Right atrium auricular region (tissue), 2 donors: ENCODE results near the gene IMP3. TPM values are rescaled to one million over a fixed set of nuclear protein-coding genes. Genes with fewer than 3 reads are reported as not detected.

ENCODE experiments used
- DNase-seq: peaks from one replicate; pipeline ENCODE4 v3.0.0-alpha.2; 2019; ENCODE audit warnings: low spot score
- H3K27ac ChIP-seq, 2 donors: fragments of 200-600 bp; sonication (generic); 1 replicate in 1 of 2; 2 replicates in 1 of 2; pipeline ENCODE4 v1.5.1; 2016 to 2019
- H3K27me3 ChIP-seq, 2 donors: fragments of 200-600 bp; sonication (generic); one replicate each; pipeline versions ENCODE4 v1.5.1 to v1.6.0; 2017 to 2019
- H3K36me3 ChIP-seq: fragments of 200-600 bp; sonication (generic); one replicate; pipeline ENCODE4 v1.5.1; 2016
- H3K4me1 ChIP-seq, 2 donors: fragments of 200-600 bp; sonication (generic); one replicate each; pipeline versions ENCODE4 v1.5.1 to v1.6.0; 2017 to 2019
- H3K4me3 ChIP-seq, 2 donors: fragments of 200-600 bp; sonication (generic); 1 replicate in 1 of 2; 2 replicates in 1 of 2; pipeline ENCODE4 v1.5.1; 2017 to 2019; ENCODE audit warnings: mild to moderate bottlenecking in 1 of 2, moderate library complexity in 1 of 2
- H3K9me3 ChIP-seq, 2 donors: fragments of 200-600 bp; sonication (generic); one replicate each; pipeline ENCODE4 v1.5.1; 2019
- CTCF ChIP-seq, 2 donors: fragments of 200-600 bp; sonication (generic); IDR thresholded peaks; one replicate each; pipeline ENCODE4 v1.5.1; 2019; ENCODE audit warnings: antibody characterized with exemption in 2 of 2
- total RNA-seq, 2 donors: library from RNA; depleted of rRNA; stranded (reverse); fragments of >200 nt; gene quantifications; one replicate each; pipeline ENCODE4 v1.1.0, GENCODE V29; 2016

IMP3 gene
- total RNA-seq, 2 donors from 2014 or later = 71.2 to 119 TPM

GRCh38 chr15:75648156-75649000 is 8.4 kb upstream of the IMP3 start:
- DNase-seq = no peak
- peak overlapping the region; percentile 69 to 73 for H3K4me3 ChIP-seq
- H3K9me3 ChIP-seq = no peaks in the 10 kb centered on the region
- H3K4me1 ChIP-seq = peaks cover 0 to 64% of the 10 kb centered on the region in 2 donors
- H3K27me3 ChIP-seq = no peaks in the 10 kb centered on the region
- peaks cover 9% of the 10 kb centered on the region for H3K36me3 ChIP-seq
- peak overlapping the region; percentile 95 for H3K27ac ChIP-seq
- TF ChIP-seq CTCF (IDR thresholded peaks at IDR 0.05) = no peak

GRCh38 chr15:75647370-75648155 is 7.5 kb upstream of the IMP3 start, which contains the start of gene SNX33:
TSS of gene SNX33 (plus strand) at chr15:75647912. CDS start at chr15:75649103, 1,191 bp downstream.
- Histone ChIP-seq H3K4me1 (peaks cover 0 to 56% of the 10 kb centered on the region in 2 donors), H3K9me3 (no peaks in the 10 kb centered on the region), H3K36me3 (peaks cover 9% of the 10 kb centered on the region), H3K27ac (peak within 1 kb of the TSS; percentile 95), H3K27me3 (no peaks in the 10 kb centered on the region), H3K4me3 (peak within 1 kb of the TSS; percentile 69 to 73)
- DNase-seq = peak; percentile 86
- peak; percentile 23 to 75 for TF ChIP-seq CTCF (IDR thresholded peaks at IDR 0.05)

GRCh38 chr15:75646944-75647364 is 6.9 kb upstream of the IMP3 start:
- H3K36me3 ChIP-seq = peaks cover 9% of the 10 kb centered on the region
- no peak for DNase-seq
- TF ChIP-seq CTCF (IDR thresholded peaks at IDR 0.05) = no peak
- H3K27me3 ChIP-seq = no peaks in the 10 kb centered on the region
- H3K4me3 ChIP-seq = peak overlapping the region; percentile 69 to 73
- H3K9me3 ChIP-seq = no peaks in the 10 kb centered on the region
- H3K27ac ChIP-seq = peak overlapping the region; percentile 95
- peaks cover 0 to 50% of the 10 kb centered on the region in 2 donors for H3K4me1 ChIP-seq

GRCh38 chr15:75646112-75646943 is 6.3 kb upstream of the IMP3 start:
- H3K27ac ChIP-seq = peak overlapping the region; percentile 95
- no peaks in the 10 kb centered on the region for H3K27me3 ChIP-seq
- H3K9me3 ChIP-seq = no peaks in the 10 kb centered on the region
- H3K36me3 ChIP-seq = peaks cover 9% of the 10 kb centered on the region
- TF ChIP-seq CTCF (IDR thresholded peaks at IDR 0.05) = no peak
- peaks cover 0 to 44% of the 10 kb centered on the region in 2 donors for H3K4me1 ChIP-seq
- peak overlapping the region; percentile 69 to 73 for H3K4me3 ChIP-seq
- DNase-seq = no peak

GRCh38 chr15:75644376-75644775 is 4.4 kb upstream of the IMP3 start:
- no peak overlapping the region for H3K27ac ChIP-seq
- DNase-seq = no peak
- H3K4me1 ChIP-seq = peaks cover 0 to 34% of the 10 kb centered on the region in 2 donors
- no peaks in the 10 kb centered on the region for H3K36me3 ChIP-seq
- H3K9me3 ChIP-seq = no peaks in the 10 kb centered on the region
- no peak for TF ChIP-seq CTCF (IDR thresholded peaks at IDR 0.05)
- no peak overlapping the region for H3K4me3 ChIP-seq
- H3K27me3 ChIP-seq = no peaks in the 10 kb centered on the region
